ENCODE results near the gene PDE1A. TPM values are rescaled to one million over a fixed set of nuclear protein-coding genes. Genes with fewer than 3 reads are reported as not detected.

The PDE1A gene
- total RNA-seq, 1 donor from 2014 or later = 27.8 TPM

DNA sequence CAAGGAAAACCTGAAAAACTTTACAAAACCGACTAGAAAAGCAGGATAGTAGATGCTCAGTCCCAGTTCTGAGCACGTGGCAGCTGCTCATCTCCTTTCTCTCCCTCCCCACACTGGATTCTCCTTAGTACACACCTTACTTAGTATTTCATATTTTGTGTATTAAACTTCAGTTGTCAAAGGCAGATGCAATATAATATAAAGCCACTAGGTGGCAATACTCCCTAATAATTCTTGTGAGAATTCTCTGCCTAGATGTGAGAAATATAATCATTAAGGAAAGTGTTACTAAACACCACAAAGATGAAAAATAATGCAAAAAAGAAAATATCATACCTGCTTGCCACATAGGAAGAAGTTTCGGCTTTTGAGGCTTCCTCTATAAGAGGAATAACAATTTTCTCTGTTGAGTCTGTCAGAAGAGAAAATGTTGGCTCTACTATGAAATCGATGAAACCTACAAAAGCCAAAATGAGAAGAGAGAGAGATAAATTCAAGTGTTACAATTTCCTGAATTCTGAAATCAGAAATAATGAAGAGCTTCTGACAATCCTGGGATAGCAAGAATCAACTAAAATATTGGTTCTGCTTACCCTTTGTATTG is 240.6 kb downstream of the PDE1A start:
- H3K4me1 Mint-ChIP-seq = peaks cover 20% of the 10 kb centered on the region
- TF ChIP-seq, protein P1, sequence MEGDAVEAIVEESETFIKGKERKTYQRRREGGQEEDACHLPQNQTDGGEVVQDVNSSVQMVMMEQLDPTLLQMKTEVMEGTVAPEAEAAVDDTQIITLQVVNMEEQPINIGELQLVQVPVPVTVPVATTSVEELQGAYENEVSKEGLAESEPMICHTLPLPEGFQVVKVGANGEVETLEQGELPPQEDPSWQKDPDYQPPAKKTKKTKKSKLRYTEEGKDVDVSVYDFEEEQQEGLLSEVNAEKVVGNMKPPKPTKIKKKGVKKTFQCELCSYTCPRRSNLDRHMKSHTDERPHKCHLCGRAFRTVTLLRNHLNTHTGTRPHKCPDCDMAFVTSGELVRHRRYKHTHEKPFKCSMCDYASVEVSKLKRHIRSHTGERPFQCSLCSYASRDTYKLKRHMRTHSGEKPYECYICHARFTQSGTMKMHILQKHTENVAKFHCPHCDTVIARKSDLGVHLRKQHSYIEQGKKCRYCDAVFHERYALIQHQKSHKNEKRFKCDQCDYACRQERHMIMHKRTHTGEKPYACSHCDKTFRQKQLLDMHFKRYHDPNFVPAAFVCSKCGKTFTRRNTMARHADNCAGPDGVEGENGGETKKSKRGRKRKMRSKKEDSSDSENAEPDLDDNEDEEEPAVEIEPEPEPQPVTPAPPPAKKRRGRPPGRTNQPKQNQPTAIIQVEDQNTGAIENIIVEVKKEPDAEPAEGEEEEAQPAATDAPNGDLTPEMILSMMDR (conservative IDR thresholded peaks at IDR 0.05) = peak; percentile 91
- no peak for DNase-seq (ENCODE audit: low read depth, low spot score)
- no peak overlapping the region for H3K4me3 Mint-ChIP-seq
- H3K27me3 Mint-ChIP-seq (ENCODE audit: low read depth) = no peaks in the 10 kb centered on the region
- peaks cover 23% of the 10 kb centered on the region for H3K36me3 Mint-ChIP-seq (ENCODE audit: low read depth)
- H3K9me3 Mint-ChIP-seq = peaks cover 6% of the 10 kb centered on the region
- no peak overlapping the region for H3K27ac Mint-ChIP-seq (ENCODE audit: unreplicated experiment)

DNA sequence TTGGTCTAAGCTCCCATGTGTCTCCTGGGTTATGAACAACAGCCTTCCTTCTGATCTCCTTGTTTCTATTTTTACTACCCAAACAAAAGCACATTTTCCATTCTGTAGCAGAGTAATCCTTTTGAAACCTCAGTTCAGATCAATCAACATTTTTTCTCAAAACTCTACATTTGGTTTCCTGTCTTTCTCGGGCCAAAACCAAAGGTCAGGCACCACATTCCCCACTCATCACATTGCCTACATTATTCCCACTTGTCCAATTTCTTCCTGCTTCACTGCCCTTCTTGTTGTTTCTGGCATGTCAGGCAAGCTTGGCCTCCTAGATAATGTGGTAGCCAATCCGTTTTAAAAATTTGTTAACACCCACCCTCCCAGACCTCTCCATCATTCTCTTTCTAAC is 244.4 kb downstream of the PDE1A start:
- TF ChIP-seq, protein P1 (conservative IDR thresholded peaks at IDR 0.05) = no peak

DNA sequence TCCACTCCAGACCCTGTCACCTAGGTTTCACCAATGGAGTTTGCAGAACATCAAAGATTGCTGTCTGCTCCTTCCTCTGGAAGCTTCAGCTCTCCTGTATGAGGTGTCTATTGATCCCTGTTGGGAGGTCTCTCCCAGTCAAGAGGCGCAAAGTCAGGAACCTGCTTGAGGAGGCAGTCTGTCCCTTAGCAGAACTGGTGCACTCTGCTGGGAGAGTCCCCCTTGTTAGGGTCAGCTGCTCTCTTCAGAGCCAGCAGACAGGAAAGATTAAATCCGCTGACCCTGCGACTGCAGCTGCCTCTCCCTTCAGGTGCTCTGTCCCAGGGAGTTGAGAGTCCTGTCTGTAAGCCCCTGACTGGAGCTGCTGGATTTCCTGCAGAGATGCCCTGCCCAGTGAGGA is 245.5 kb downstream of the PDE1A start:
- DNase-seq (ENCODE audit: low read depth, low spot score) = no peak
- peaks cover 22% of the 10 kb centered on the region for H3K4me1 Mint-ChIP-seq
- no peaks in the 10 kb centered on the region for H3K27me3 Mint-ChIP-seq (ENCODE audit: low read depth)
- TF ChIP-seq, protein P1 (conservative IDR thresholded peaks at IDR 0.05) = no peak
- no peak overlapping the region for H3K4me3 Mint-ChIP-seq
- peaks cover 41% of the 10 kb centered on the region for H3K36me3 Mint-ChIP-seq (ENCODE audit: low read depth)
- H3K27ac Mint-ChIP-seq (ENCODE audit: unreplicated experiment) = no peak overlapping the region
- H3K9me3 Mint-ChIP-seq = peaks cover 6% of the 10 kb centered on the region

More for the DNA sequence above, 244.4 kb downstream of the PDE1A start:
- H3K9me3 Mint-ChIP-seq = peaks cover 6% of the 10 kb centered on the region
- no peak overlapping the region for H3K4me3 Mint-ChIP-seq
- H3K4me1 Mint-ChIP-seq = peaks cover 31% of the 10 kb centered on the region
- no peak overlapping the region for H3K27ac Mint-ChIP-seq (ENCODE audit: unreplicated experiment)
- no peaks in the 10 kb centered on the region for H3K27me3 Mint-ChIP-seq (ENCODE audit: low read depth)
- H3K36me3 Mint-ChIP-seq (ENCODE audit: low read depth) = peaks cover 39% of the 10 kb centered on the region
- DNase-seq (ENCODE audit: low read depth, low spot score) = no peak

DNA sequence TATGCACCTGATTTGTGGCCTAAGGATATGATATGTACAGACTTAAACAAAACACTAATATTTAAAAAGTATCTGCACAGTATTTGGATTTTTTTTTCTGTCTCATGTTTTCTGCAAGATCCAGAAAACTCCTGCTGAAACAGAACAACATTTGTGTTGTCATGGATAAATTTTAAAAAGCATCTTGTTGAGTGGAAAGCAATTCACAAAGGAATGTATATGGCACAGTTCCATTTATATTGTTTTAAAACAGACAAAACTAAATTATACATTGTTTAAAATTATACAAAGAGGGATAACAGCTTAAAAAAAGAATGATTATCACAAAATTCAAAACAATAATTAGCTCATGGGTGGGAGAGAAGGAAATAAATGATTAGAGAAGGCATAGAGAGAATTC is 247.7 kb downstream of the PDE1A start:
- TF ChIP-seq, protein P1 (conservative IDR thresholded peaks at IDR 0.05) = no peak
- Mint-ChIP-seq H3K27me3 (ENCODE audit: low read depth) (no peaks in the 10 kb centered on the region), H3K36me3 (ENCODE audit: low read depth) (peaks cover 36% of the 10 kb centered on the region), H3K9me3 (peaks cover 6% of the 10 kb centered on the region), H3K4me1 (peaks cover 19% of the 10 kb centered on the region), H3K4me3 (no peak overlapping the region), H3K27ac (ENCODE audit: unreplicated experiment) (no peak overlapping the region)
- no peak for DNase-seq (ENCODE audit: low read depth, low spot score)

DNA sequence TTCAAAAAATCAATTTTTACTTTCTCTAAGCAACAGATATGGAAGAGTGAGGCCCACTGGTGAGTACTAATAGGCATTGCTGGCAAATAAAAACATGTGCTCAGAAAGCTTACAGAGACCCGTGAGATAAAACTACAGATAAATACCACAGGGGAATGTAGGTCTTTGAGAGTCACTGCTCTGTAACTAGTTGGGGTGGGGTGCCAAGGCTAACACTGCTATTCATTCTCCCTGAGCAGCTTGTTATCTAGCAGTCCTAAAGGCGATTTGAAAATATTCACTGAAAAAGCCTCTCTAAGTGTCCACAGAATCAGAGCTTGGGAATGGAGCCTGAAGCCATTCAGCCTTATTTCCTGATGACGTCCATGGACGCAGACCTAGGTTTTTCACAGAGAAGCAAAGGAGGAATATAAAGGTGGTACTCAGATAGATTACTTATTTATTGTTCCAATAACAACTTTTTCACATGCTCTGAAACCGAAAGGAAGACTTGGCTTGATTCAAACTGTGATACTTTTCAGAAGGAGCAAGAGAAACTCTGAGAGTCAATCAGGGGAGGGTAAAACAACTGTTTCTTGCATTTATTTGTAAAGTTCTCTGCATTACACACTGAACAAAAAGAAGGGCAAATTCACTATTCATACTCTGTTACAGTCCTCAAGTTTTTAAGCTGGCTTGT is 252.8 kb downstream of the PDE1A start:
- Mint-ChIP-seq H3K27me3 (ENCODE audit: low read depth) (no peaks in the 10 kb centered on the region), H3K9me3 (no peaks in the 10 kb centered on the region), H3K4me3 (no peak overlapping the region), H3K36me3 (ENCODE audit: low read depth) (peaks cover 9% of the 10 kb centered on the region), H3K27ac (ENCODE audit: unreplicated experiment) (no peak overlapping the region), H3K4me1 (peaks cover 6% of the 10 kb centered on the region)
- DNase-seq (ENCODE audit: low read depth, low spot score) = no peak
- TF ChIP-seq, protein P1 (conservative IDR thresholded peaks at IDR 0.05) = no peak

Data from neural crest cell (in vitro differentiated cells).